HepG2 (cell line): ENCODE data around the gene DTNB. TPM values are rescaled to one million over a fixed set of nuclear protein-coding genes. Genes with fewer than 3 reads are reported as not detected.

Experiments used
- AHR ChIP-seq: IDR thresholded peaks from 2 replicates; pipeline ENCODE4 v1.6.1; 2018; ENCODE audit warnings: missing genetic modification reagents, missing compliant biosample characterization
- CEBPB ChIP-seq: IDR thresholded peaks from 2 replicates; pipeline ENCODE4 v1.6.1; 2011; ENCODE audit warnings: low read depth, low read length, improper control_type of control experiment, borderline replicate concordance
- HDAC2 ChIP-seq: sonication (generic); formaldehyde crosslinking; IDR thresholded peaks from 2 replicates; pipeline ENCODE4 v1.4.0; 2020; ENCODE audit warnings: missing genetic modification reagents
- MYC ChIP-seq: sonication (generic); formaldehyde crosslinking; IDR thresholded peaks from 2 replicates; pipeline ENCODE4 v1.9.0; 2021; ENCODE audit warnings: missing genetic modification reagents, borderline replicate concordance
- NR2F6 ChIP-seq, 2 experiments: IDR thresholded peaks; 2 replicates each; pipeline ENCODE4 v1.6.1; 2016; ENCODE audit warnings: antibody characterized with exemption in 1 of 2, mild to moderate bottlenecking in 1 of 2
- RBM22 ChIP-seq: fragments of 200-400 bp; formaldehyde crosslinking; optimal IDR thresholded peaks from 2 replicates; pipeline ENCODE3; 2017; ENCODE audit warnings: mild to moderate bottlenecking, low read length, moderate library complexity
- RBM39 ChIP-seq: fragments of 200-400 bp; formaldehyde crosslinking; IDR thresholded peaks from one replicate; pipeline ENCODE4 v1.6.1; 2018; ENCODE audit warnings: antibody characterized with exemption, mild to moderate bottlenecking, low read depth, low read length; ENCODE audit not compliant: poor library complexity, severe bottlenecking
- RELA ChIP-seq: sonication (generic); formaldehyde crosslinking; IDR thresholded peaks from 2 replicates; pipeline ENCODE4 v1.4.0; 2020; ENCODE audit warnings: missing genetic modification reagents
- RNF2 ChIP-seq: fragments of 450-650 bp; conservative IDR thresholded peaks from 2 replicates; pipeline ENCODE4 v1.6.1; 2016; ENCODE audit warnings: low read depth
- SKI ChIP-seq: fragments of 450-650 bp; IDR thresholded peaks from one replicate; pipeline ENCODE4 v1.6.1; 2018; ENCODE audit warnings: mild to moderate bottlenecking; ENCODE audit not compliant: partially characterized antibody
- SP4 ChIP-seq: sonication (generic); formaldehyde crosslinking; IDR thresholded peaks from 2 replicates; pipeline ENCODE4 v1.8.1; 2023; ENCODE audit warnings: mild to moderate bottlenecking, missing genetic modification reagents
- SP5 ChIP-seq: IDR thresholded peaks from 2 replicates; pipeline ENCODE4 v1.6.1; 2016; ENCODE audit warnings: low read depth, borderline replicate concordance
- ZFP36 ChIP-seq: fragments of 150-350 bp; IDR thresholded peaks from 2 replicates; pipeline ENCODE4 v1.6.1; 2018; ENCODE audit warnings: borderline replicate concordance, low read length, low read depth; ENCODE audit not compliant: partially characterized antibody
- ZFP62 ChIP-seq: sonication (generic); formaldehyde crosslinking; IDR thresholded peaks from 2 replicates; pipeline ENCODE4 v1.4.0; 2020; ENCODE audit warnings: missing genetic modification reagents
- ZFY ChIP-seq: sonication (generic); formaldehyde crosslinking; IDR thresholded peaks from 2 replicates; pipeline ENCODE4 v1.4.0; 2020; ENCODE audit warnings: missing genetic modification reagents
- ZNF230 ChIP-seq: sonication (generic); formaldehyde crosslinking; IDR thresholded peaks from 2 replicates; pipeline ENCODE4 v1.4.0; 2020; ENCODE audit warnings: mild to moderate bottlenecking, missing genetic modification reagents
- ZNF232 ChIP-seq: sonication (generic); formaldehyde crosslinking; IDR thresholded peaks from 2 replicates; pipeline ENCODE4 v1.4.0; 2020; ENCODE audit warnings: missing genetic modification reagents, borderline replicate concordance
- ZNF253 ChIP-seq: sonication (generic); formaldehyde crosslinking; IDR thresholded peaks from 2 replicates; pipeline ENCODE4 v1.8.0; 2022; ENCODE audit warnings: mild to moderate bottlenecking, missing genetic modification reagents, borderline replicate concordance
- ZNF30 ChIP-seq: sonication (generic); formaldehyde crosslinking; IDR thresholded peaks from 2 replicates; pipeline ENCODE4 v1.5.0; 2020; ENCODE audit warnings: mild to moderate bottlenecking, missing genetic modification reagents
- ZNF350 ChIP-seq: sonication (generic); formaldehyde crosslinking; IDR thresholded peaks from 2 replicates; pipeline ENCODE4 v1.4.0; 2020; ENCODE audit warnings: mild to moderate bottlenecking, low read depth, missing genetic modification reagents, borderline replicate concordance
- ZNF614 ChIP-seq: IDR thresholded peaks from 2 replicates; pipeline ENCODE4 v1.6.1; 2018; ENCODE audit warnings: missing biosample characterization, missing genetic modification reagents, inconsistent platforms, borderline replicate concordance
- ZNF644 ChIP-seq: IDR thresholded peaks from 2 replicates; pipeline ENCODE4 v1.6.1; 2016; ENCODE audit warnings: low read depth
- polyA plus RNA-seq, 8 experiments: library from polyadenylated mRNA; depleted of rRNA in 3 of 8; stranded (reverse) in 7 of 8; unstranded in 1 of 8; fragments of >200 nt; fragmentation: Illumina TruSeq in 4 of 8; extraction: Trizol in 4 of 8; gene quantifications; 2 replicates each; pipeline versions ENCODE4 v1.2.1 to v1.2.3, GENCODE V29; 2011 to 2016; ENCODE audit warnings: low read depth in 4 of 8, missing spikeins in 1 of 8, mixed read lengths in 1 of 8; ENCODE audit not compliant: insufficient read depth in 1 of 8
- total RNA-seq, 5 experiments: library from RNA; depleted of rRNA; stranded (reverse); fragments of >200 nt; fragmentation: Illumina TruSeq; extraction: Trizol; gene quantifications; 2 replicates each; pipeline ENCODE4 v1.2.3, GENCODE V29; 2016; ENCODE audit warnings: low read depth in 1 of 5
- TF ChIP-seq, protein P1 (sequence below): fragments of 450-650 bp; IDR thresholded peaks from 2 replicates; pipeline ENCODE4 v1.6.1; 2017; ENCODE audit warnings: mild to moderate bottlenecking
- TF ChIP-seq, protein P2 (sequence below): sonication (generic); formaldehyde crosslinking; IDR thresholded peaks from 2 replicates; pipeline ENCODE4 v1.4.0; 2020; ENCODE audit warnings: missing genetic modification reagents
- TF ChIP-seq, protein P3 (sequence below): sonication (generic); formaldehyde crosslinking; IDR thresholded peaks from 2 replicates; pipeline ENCODE4 v1.5.0; 2020; ENCODE audit warnings: mild to moderate bottlenecking, missing genetic modification reagents, moderate library complexity

Gene DTNB
- total and polyA plus RNA-seq, 2 of the 13 experiments (the other 11 are each of a cell fraction or from before 2014, with no cell fraction given): 14.4 to 23.9 TPM

DNA sequence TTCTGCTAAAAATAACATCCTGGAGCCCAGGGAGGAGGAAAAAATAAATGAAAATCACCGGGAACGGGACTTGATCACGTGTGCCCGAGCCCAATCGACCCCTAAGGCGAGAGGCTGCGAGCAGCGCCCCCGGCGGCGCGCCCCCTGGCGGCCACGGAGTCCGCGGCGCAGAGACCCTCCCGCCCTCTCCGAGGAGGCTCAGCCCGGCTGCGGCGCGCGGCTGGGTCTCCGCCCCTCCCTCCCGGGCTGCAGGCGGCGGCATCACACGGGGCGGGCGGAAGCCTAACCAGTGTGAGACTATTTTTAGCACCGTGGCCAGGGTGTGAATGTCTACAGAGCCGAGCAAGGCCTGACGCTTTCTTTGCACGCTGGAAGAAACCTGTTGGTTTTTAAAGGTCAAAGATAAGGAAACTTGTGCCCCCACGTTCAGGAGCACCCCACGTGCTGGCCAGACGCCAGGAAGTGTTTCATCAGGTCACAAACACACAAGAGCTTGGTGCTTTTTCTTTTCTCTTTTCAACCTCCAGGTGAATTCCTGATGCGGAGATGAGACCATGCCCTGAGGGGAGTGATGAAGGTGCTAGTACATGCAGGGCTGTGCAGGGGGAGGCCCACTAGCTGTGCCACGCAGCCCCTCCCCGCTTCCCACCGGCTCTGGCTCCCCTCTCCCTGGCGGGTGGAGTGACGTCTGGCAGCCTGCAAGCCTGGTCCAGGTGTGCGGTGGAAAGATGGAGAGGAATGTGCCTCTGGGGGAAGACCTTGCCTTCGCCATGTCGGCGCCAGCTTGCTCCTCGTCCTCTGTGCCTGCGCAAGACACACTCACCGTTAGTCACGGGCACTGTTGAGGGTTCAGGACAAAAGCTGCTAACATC, 296.4 kb downstream of the DTNB start (continued):
- TF ChIP-seq ZNF30 (CRISPR knock-in tag) (peak; percentile 42; the same call in 1 of the 2 replicates), CEBPB (no peak), RBM39 (peak; percentile 92), SKI (peak; percentile 63), RNF2 (peak; percentile 66), ZNF230 (CRISPR knock-in tag) (no peak; the same call in 1 of the 2 replicates), ZNF253 (CRISPR knock-in tag) (no peak), ZFP62 (CRISPR knock-in tag) (no peak), ZNF350 (peak; percentile 7; the same call in 1 of the 2 replicates), SP4 (CRISPR knock-in tag) (peak; percentile 66), ZNF614 (CRISPR knock-in tag) (no peak), ZNF644 (CRISPR knock-in tag) (no peak), ZFP36 (peak; percentile 17), MYC (CRISPR knock-in tag) (0 out of 2 replicates have a peak, but pooled peaks have one; percentile 57), HDAC2 (CRISPR knock-in tag) (no peak), ZFY (CRISPR knock-in tag) (no peak; the same call in 1 of the 2 replicates), SP5 (CRISPR knock-in tag) (peak; percentile 78), RBM22 (no peak), AHR (CRISPR knock-in tag) (peak; percentile 66; the same call in 1 of the 2 replicates), NR2F6 (IDR thresholded peaks at IDR 0.05) (no peak), NR2F6 (CRISPR knock-in tag; IDR thresholded peaks at IDR 0.05) (0 out of 2 replicates have a peak, but pooled peaks have one; percentile 15), RELA (CRISPR knock-in tag) (no peak), ZNF232 (CRISPR knock-in tag) (0 out of 2 replicates have a peak, but pooled peaks have one; percentile 3)
- TF ChIP-seq, protein P1, sequence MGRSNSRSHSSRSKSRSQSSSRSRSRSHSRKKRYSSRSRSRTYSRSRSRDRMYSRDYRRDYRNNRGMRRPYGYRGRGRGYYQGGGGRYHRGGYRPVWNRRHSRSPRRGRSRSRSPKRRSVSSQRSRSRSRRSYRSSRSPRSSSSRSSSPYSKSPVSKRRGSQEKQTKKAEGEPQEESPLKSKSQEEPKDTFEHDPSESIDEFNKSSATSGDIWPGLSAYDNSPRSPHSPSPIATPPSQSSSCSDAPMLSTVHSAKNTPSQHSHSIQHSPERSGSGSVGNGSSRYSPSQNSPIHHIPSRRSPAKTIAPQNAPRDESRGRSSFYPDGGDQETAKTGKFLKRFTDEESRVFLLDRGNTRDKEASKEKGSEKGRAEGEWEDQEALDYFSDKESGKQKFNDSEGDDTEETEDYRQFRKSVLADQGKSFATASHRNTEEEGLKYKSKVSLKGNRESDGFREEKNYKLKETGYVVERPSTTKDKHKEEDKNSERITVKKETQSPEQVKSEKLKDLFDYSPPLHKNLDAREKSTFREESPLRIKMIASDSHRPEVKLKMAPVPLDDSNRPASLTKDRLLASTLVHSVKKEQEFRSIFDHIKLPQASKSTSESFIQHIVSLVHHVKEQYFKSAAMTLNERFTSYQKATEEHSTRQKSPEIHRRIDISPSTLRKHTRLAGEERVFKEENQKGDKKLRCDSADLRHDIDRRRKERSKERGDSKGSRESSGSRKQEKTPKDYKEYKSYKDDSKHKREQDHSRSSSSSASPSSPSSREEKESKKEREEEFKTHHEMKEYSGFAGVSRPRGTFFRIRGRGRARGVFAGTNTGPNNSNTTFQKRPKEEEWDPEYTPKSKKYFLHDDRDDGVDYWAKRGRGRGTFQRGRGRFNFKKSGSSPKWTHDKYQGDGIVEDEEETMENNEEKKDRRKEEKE: no peak
- TF ChIP-seq, protein P2, sequence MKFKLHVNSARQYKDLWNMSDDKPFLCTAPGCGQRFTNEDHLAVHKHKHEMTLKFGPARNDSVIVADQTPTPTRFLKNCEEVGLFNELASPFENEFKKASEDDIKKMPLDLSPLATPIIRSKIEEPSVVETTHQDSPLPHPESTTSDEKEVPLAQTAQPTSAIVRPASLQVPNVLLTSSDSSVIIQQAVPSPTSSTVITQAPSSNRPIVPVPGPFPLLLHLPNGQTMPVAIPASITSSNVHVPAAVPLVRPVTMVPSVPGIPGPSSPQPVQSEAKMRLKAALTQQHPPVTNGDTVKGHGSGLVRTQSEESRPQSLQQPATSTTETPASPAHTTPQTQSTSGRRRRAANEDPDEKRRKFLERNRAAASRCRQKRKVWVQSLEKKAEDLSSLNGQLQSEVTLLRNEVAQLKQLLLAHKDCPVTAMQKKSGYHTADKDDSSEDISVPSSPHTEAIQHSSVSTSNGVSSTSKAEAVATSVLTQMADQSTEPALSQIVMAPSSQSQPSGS: no peak
- TF ChIP-seq, protein P3, sequence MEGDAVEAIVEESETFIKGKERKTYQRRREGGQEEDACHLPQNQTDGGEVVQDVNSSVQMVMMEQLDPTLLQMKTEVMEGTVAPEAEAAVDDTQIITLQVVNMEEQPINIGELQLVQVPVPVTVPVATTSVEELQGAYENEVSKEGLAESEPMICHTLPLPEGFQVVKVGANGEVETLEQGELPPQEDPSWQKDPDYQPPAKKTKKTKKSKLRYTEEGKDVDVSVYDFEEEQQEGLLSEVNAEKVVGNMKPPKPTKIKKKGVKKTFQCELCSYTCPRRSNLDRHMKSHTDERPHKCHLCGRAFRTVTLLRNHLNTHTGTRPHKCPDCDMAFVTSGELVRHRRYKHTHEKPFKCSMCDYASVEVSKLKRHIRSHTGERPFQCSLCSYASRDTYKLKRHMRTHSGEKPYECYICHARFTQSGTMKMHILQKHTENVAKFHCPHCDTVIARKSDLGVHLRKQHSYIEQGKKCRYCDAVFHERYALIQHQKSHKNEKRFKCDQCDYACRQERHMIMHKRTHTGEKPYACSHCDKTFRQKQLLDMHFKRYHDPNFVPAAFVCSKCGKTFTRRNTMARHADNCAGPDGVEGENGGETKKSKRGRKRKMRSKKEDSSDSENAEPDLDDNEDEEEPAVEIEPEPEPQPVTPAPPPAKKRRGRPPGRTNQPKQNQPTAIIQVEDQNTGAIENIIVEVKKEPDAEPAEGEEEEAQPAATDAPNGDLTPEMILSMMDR (CRISPR knock-in tag): peak; percentile 89
